GM23248 (cell line): ENCODE data around the gene NCOA3.

Experiments
- EZH2 ChIP-seq: fragments of 200-600 bp; sonication (generic); IDR thresholded peaks from 2 replicates; pipeline ENCODE4 v1.6.1; 2018; ENCODE audit warnings: antibody characterized with exemption, mild to moderate bottlenecking; ENCODE audit not compliant: insufficient read depth, poor library complexity, severe bottlenecking
- EZH2phosphoT487 ChIP-seq: fragments of 200-600 bp; sonication (generic); IDR thresholded peaks from 2 replicates; pipeline ENCODE4 v1.6.1; 2018; ENCODE audit warnings: antibody characterized with exemption, moderate library complexity, mild to moderate bottlenecking, low read depth; ENCODE audit not compliant: insufficient read depth

- TF ChIP-seq EZH2 (no peak), EZH2phosphoT487 (no peak)
Measured at GRCh38 chr20:47456952-47457724, 44.5 kb upstream of the NCOA3 start.
